Measurements from ENCODE around the gene NEK6. TPM values are rescaled to one million over a fixed set of nuclear protein-coding genes. Genes with fewer than 3 reads are reported as not detected.

Gene NEK6
- total and polyA plus RNA-seq, 10 of the 15 experiments (the other 5 are each of a cell fraction or from before 2014, with no cell fraction given) = 31.3 to 161 (median 89.2) TPM

GRCh38 chr9:124321935-124322334 is 64.2 kb downstream of the NEK6 start:
- no peak for FAIRE-seq
- no TSS peak for BruUV-seq (replicated peaks)
- in situ Hi-C loops (cut with MboI) (no loop called here), intact Hi-C loops (cut with micrococcal nuclease; ENCODE audit: unreplicated experiment) (loop anchor here (2.0 kb wide), 1 partner anchor 195 kb away; no protein-coding TSS in a partner anchor)
- ChIA-PET SMC1A (ENCODE audit: uncharacterized antibody, unreplicated experiment) (interaction anchor here (1.5 kb wide), 1 partner anchor 17 kb away, joined by 3 read pairs; no protein-coding TSS in a partner anchor), POLR2A (no interaction called here), CTCF (interaction anchor here (0.7 to 2.8 kb wide), 4 partner anchors 186 to 200 kb away, joined by 3 to 17 read pairs (median 3); no protein-coding TSS in a partner anchor), RAD21 (ENCODE audit: unreplicated experiment) (no interaction called here)
- peaks cover 28 to 52% of the 10 kb centered on the region in 2 experiments for H3K36me3 ChIP-seq (ENCODE audit: control insufficient read depth in 2 of 2, insufficient read depth in 2 of 2, low read length in 1 of 2)
- H3K4me3 ChIP-seq = no peak overlapping the region
- H3K27me3 ChIP-seq (replicated peaks in 1 of 2; ENCODE audit: control insufficient read depth in 2 of 2, insufficient read depth in 2 of 2, low read length in 1 of 2) = no peaks in the 10 kb centered on the region
- DNase-seq (ENCODE audit: low read depth, low spot score) = no peak
- no peak overlapping the region for H3K27ac ChIP-seq (ENCODE audit: control insufficient read depth, insufficient read depth)
- H3K4me2 ChIP-seq (ENCODE audit: control insufficient read depth, insufficient read depth) = no peak overlapping the region
- H4K20me1 ChIP-seq (ENCODE audit: control insufficient read depth, insufficient read depth) = no peaks in the 10 kb centered on the region
- H3K4me1 ChIP-seq (ENCODE audit: control insufficient read depth, insufficient read depth, low read length) = peaks cover 8% of the 10 kb centered on the region
- no peak overlapping the region for H2AFZ ChIP-seq (ENCODE audit: control insufficient read depth, low read depth, low read length)
- WGBS (ENCODE audit: insufficient coverage, insufficient replicate concordance, low lambda C conversion rate, missing lambda C conversion rate) = 88% methylated on average over 4 of the region's 4 CpGs
- ATAC-seq = no peak
- TF ChIP-seq IRF5 (IDR thresholded peaks at IDR 0.05; ENCODE audit: borderline replicate concordance) (no peak), RELA (IDR thresholded peaks at IDR 0.05; ENCODE audit: borderline replicate concordance, partially characterized antibody) (no peak), SMC3 (IDR thresholded peaks at IDR 0.05; ENCODE audit: borderline replicate concordance, low read length) (no peak), RUNX3 (IDR thresholded peaks at IDR 0.05; ENCODE audit: low read length) (no peak), MEF2A (IDR thresholded peaks at IDR 0.05; ENCODE audit: insufficient read depth, low read depth, low read length) (no peak), ATF7 (IDR thresholded peaks at IDR 0.05; ENCODE audit: low read depth) (no peak), PRDM15 (CRISPR knock-in tag; IDR thresholded peaks at IDR 0.05) (no peak), CBX5 (IDR thresholded peaks at IDR 0.05; ENCODE audit: low read depth) (no peak), FOXM1 (IDR thresholded peaks at IDR 0.05; ENCODE audit: low read depth, low read length) (no peak), FOXK2 (IDR thresholded peaks at IDR 0.05) (no peak), EP300 (IDR thresholded peaks at IDR 0.05; ENCODE audit: borderline replicate concordance in 1 of 2, control insufficient read depth in 1 of 2, low read depth in 2 of 2, low read length in 2 of 2) (no peak), ZBED1 (IDR thresholded peaks at IDR 0.05; ENCODE audit: borderline replicate concordance) (no peak), STAT1 (conservative IDR thresholded peaks at IDR 0.05) (no peak), RB1 (IDR thresholded peaks at IDR 0.05; ENCODE audit: borderline replicate concordance) (no peak), TAF1 (IDR thresholded peaks at IDR 0.05; ENCODE audit: borderline replicate concordance, low read depth, low read length) (no peak)
- H3K79me2 ChIP-seq (ENCODE audit: control insufficient read depth, insufficient read depth, low read length) = peaks cover 1% of the 10 kb centered on the region; the same call in 1 of the 2 replicates
- no peak overlapping the region for H3K9ac ChIP-seq (ENCODE audit: control insufficient read depth, insufficient read depth, low read length)
- H3K9me3 ChIP-seq (replicated peaks; ENCODE audit: control insufficient read depth, insufficient read depth, low read length) = no peaks in the 10 kb centered on the region

All from GM12878 (cell line).